Embryonic facial prominence (tissue), 1 donor: ENCODE results near the gene ZRANB1.

Experiments
- DNase-seq: peaks from one replicate; pipeline ENCODE4 v3.0.0-alpha.2; 2016; ENCODE audit errors: extremely low spot score

The ZRANB1 gene

GRCh38 chr10:125017547-125018298 is 75.8 kb downstream of the ZRANB1 start:
- no peak for DNase-seq

DNA sequence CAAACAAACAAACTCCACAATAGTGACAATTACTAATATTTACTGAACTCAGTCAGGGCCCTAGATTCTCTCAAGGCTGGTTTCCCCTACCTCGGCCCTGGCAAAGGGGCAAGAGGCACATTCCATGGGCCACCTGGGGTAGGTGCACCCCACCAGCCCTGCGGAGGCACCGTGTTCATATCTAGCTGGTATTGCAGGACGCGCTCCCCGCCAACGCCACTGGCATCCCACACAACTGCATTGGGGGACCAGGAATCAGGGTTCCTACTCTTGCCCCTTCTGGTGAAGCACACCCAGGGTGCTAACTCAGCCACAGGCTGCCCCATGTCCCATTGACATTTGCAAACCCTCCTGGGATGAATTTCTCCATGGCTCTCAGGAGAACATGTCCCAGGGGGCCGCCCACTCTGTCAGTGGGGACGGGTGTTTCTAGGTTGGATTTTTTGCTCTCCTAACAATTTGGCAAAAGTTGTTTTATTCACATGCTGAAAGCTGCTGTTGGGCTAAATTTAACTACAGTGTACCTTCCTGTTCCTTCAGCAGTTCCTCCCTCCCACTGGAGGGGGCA is 76.7 kb downstream of the ZRANB1 start:
- DNase-seq = no peak

- DNase-seq = no peak
These were observed 78.5 kb downstream of the ZRANB1 start for GRCh38 chr10:125020386-125020785.

DNA sequence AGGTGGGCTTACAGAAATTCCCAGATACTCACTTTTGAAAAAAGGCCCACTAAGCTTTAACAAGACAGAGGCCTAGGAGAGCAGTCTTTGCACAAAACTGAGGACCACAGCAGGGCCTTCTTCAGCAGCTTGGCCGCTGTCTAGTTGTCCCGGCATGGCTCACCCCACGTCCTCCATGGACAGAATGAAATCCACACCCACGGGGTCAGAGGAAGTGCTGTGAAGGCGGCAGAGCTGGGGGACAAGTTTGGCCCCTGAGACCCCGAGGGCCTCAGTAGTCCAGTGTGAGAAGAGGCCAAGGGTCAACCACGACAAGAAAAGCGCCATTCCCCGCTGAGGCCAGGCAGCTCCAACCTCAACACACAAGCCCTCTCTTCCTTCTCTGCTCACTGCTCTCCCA is 78.9 kb downstream of the ZRANB1 start:
- no peak for DNase-seq

- no peak for DNase-seq
These were observed 79.9 kb downstream of the ZRANB1 start for GRCh38 chr10:125021686-125022344.

DNA sequence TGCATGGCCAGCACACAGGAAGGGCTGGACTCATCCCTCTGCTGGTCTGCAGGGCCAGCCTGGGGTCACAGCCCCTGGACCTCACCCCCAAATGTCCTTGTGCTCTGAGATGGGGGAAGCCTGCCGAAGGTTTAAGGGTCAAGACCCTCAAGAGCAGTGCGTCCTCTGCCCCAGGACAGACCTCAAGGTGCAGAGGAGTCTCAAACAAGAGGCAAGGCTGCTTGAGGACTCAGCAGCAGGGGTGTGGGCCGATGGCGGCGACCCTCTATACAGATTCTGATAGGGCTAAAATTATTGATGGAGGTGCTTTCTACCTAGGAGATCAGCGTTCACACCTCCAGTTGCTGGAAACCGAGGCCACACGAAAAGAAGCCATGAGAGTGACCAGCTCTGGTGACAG is 80.7 kb downstream of the ZRANB1 start:
- DNase-seq = no peak

DNA sequence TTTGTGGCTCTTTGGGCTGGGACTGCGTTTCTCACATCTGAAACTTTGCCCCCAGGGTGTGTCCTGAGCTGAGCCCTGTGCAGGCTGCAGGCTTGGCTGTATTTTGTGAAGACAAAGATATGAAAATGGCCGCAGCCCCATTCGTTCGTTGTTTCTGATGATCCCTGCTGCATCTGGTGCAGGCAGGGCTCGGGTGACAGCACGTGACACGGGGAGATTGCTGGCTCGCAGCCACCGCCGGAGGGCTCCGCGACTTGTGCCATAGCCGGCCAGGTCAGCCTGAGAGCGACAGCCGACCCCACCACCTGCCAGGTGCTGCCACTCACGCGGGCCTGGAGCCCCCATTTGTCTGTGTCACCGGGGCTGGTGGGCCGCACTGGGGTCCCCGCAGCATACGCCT is 81.3 kb downstream of the ZRANB1 start:
- no peak for DNase-seq

DNA sequence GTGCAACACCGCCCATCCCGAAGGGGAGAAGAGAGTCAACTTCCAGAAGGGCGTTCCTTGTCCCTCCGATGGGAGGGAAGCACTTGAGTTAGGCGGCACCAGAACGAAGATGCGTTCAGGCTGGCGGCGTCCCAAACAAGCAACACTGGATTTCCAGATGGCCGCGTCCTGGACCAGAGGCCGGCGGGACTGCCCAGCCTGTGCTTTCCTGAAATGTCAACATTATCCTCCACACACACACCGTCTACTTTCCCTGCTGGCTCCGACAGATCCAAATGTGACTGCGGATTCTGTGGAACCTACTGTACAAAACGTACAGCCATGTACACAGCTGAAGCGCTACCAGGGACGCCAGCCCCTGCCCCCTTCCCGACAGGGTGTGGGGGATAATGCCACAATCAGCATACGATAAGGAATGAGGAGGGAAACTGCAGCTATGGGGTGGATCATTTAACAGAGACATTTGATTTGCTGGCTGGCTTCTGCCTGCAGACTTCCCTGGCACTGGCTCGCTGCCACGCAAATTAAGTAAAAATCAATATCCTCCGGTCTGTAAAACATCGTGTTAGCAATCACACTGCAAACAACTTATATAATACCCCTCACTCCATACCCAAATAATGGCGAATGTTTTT is 82.1 kb downstream of the ZRANB1 start:
- DNase-seq = no peak

GRCh38 chr10:125024497-125025234 is 82.7 kb downstream of the ZRANB1 start:
- DNase-seq = no peak

GRCh38 chr10:125025341-125025740 is 83.4 kb downstream of the ZRANB1 start:
- DNase-seq = no peak

DNA sequence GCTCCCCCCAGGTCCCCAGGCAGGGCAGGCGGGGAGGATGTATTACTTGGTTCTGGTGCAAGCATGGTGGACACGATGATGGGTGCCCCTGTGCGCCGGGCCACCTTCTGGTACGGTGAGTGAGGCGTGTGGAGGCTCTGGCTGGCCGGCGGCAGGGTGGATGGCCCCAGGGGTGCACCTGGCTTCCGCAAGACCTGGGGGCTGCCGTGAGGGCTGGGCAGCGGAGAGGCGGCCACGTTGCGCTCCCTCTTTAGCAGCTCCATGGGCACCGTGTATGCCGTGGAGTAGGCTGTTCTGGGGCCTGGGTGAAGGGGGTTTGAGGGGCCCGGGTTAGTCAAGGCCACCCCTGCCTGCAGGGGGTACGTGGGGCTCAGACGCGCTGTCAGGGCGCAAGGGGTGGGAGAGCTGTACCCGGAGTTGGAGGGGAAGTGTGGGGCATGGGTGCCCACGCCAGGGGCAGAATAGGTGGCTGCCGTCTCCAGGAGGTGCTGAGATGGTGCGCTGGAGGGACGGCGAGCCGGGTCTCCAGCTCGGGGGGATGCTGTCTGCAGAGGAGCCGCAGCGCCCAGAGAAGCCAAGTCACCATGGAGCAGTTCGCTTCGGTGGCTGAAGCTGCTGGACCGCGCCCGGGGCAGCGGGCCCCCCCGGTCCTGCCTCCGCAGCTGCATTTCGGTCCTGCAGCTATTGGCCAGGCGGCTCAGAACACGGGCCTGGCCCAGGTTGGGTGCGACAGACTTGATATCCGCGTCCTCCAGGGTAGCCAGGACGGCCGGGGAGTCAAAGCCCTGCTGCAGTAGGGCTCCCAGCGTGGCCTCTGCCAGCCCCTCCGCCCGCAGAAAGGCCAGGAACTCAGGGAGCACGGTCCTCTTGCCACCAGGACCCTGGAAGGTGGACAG is 84.4 kb downstream of the ZRANB1 start:
- DNase-seq = no peak

GRCh38 chr10:125026974-125027735 is 85.2 kb downstream of the ZRANB1 start:
- no peak for DNase-seq

- no peak for DNase-seq
These were observed 86.2 kb downstream of the ZRANB1 start for GRCh38 chr10:125027871-125028869.

DNA sequence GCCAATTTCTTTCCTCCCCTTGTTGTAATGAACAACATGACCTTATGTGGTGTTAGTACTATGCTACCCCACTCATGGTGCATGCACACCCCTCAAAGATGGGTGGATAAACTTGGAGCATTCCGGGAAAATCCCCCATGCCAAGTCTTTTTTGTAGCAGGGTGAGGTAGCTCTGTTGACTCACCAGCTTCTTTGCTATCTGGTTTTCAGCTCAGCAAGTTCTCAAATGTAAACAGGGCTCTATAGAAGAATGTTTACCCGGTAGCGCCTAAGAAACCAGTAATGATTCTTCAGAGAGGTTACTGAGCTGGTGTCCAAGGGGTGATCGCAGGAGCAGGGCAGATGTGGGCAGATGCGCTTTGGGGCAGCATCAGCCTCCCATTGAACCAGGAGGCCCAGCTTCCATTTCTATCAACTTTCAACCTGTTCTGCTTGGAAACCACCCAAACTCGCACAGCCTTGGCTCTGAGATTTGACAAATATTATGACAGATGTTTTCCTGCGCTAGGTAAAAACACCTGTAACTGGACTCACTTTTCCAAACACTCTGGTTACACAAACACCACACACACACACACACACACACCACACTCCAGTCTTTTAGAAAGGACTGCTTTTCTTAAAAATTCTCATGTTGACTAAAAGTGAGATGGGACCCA is 87.8 kb downstream of the ZRANB1 start:
- no peak for DNase-seq

- no peak for DNase-seq
These were observed 88.8 kb downstream of the ZRANB1 start for GRCh38 chr10:125030567-125031197.

- DNase-seq = no peak
These were observed 90.6 kb downstream of the ZRANB1 start for GRCh38 chr10:125032474-125033020.

GRCh38 chr10:125033146-125033924 is 91.4 kb downstream of the ZRANB1 start:
- no peak for DNase-seq
